ENCODE results near the gene EML1. TPM values are rescaled to one million over a fixed set of nuclear protein-coding genes. Genes with fewer than 3 reads are reported as not detected.

The EML1 gene
- total RNA-seq, 1 donor from 2014 or later = 34.5 TPM

DNA sequence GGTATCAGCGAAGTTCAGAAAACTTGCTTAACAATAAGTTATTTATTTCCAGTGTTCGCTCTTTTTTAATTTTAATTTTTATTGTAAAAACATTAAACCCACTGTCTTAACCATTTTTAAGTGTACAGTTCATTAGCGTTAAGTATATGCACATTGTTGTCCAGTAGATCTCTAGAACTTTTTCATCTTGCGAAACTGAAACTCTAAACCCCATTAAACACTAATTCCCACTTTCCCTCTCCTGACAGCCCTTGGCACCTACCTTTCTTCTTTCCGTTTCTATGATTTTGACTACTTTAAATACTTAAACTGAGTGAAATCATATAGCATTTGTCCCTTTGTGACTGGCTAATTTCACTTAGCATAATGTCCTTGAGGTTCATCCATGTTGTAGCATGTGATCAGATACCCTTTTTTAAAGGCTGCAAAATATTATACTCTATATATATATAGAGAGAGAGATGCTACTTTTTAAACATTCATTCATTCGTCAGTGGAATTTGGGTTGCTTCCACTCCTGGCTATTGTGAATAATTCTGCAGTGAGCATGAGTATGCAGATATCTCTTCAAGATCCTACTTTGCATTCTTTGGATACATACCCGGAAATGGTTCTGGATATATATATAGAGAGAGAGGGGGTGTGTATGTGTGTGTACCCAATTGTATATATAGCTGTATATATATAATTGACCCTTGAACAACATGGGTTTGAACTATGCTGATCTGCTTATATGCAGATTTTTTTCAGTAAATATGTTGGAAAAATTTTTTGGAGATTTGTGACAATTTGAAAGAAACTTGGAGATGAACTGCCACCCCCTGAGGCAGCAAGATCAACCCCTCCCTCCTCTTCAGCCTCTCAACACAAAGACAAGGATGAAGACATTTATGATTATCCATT lies 197.3 kb downstream of the EML1 start:
- H3K4me1 ChIP-seq = peaks cover 12% of the 10 kb centered on the region
- no peak overlapping the region for H3K27ac ChIP-seq
- no peak overlapping the region for H3K4me3 ChIP-seq
- no peak for DNase-seq
- no peaks in the 10 kb centered on the region for H3K27me3 ChIP-seq (ENCODE audit: low read depth)
- intact Hi-C loops (cut with DNase I) = no loop called here
- TF ChIP-seq, protein P1, sequence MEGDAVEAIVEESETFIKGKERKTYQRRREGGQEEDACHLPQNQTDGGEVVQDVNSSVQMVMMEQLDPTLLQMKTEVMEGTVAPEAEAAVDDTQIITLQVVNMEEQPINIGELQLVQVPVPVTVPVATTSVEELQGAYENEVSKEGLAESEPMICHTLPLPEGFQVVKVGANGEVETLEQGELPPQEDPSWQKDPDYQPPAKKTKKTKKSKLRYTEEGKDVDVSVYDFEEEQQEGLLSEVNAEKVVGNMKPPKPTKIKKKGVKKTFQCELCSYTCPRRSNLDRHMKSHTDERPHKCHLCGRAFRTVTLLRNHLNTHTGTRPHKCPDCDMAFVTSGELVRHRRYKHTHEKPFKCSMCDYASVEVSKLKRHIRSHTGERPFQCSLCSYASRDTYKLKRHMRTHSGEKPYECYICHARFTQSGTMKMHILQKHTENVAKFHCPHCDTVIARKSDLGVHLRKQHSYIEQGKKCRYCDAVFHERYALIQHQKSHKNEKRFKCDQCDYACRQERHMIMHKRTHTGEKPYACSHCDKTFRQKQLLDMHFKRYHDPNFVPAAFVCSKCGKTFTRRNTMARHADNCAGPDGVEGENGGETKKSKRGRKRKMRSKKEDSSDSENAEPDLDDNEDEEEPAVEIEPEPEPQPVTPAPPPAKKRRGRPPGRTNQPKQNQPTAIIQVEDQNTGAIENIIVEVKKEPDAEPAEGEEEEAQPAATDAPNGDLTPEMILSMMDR (IDR thresholded peaks at IDR 0.05) = no peak
- no peaks in the 10 kb centered on the region for H3K36me3 ChIP-seq
- H3K9me3 ChIP-seq = no peaks in the 10 kb centered on the region
- no peak for ATAC-seq

DNA sequence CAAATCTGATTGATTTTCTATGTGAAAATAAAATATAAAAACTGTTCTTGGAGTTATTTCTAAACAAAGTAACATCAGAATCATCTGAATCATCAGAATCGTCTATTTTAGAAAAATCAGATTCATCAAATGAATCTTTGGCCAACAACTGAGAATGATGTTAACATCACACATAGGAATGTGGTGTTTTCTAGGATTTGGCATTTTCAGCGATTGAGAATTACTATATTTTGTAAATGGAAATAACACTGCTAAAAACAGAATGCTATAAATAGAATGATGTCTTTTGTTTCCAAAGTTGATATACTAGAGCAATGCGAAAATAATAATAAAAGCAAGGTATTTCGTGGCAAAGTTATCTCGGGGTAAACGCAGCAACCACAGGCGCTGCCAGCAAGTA lies 198.1 kb downstream of the EML1 start:
- TF ChIP-seq, protein P1 (IDR thresholded peaks at IDR 0.05) = no peak
- H3K27me3 ChIP-seq (ENCODE audit: low read depth) = no peaks in the 10 kb centered on the region
- H3K4me3 ChIP-seq = no peak overlapping the region
- ATAC-seq (no peak), DNase-seq (no peak)
- H3K36me3 ChIP-seq = no peaks in the 10 kb centered on the region
- no peak overlapping the region for H3K27ac ChIP-seq
- peaks cover 16% of the 10 kb centered on the region for H3K4me1 ChIP-seq
- intact Hi-C loops (cut with DNase I) = no loop called here
- no peaks in the 10 kb centered on the region for H3K9me3 ChIP-seq

Other genes starting within 250 kb of the EML1 start
- 15.3 TPM for gene CCDC85C, start 189.2 kb upstream of the EML1 start, total RNA-seq
- gene HHIPL1, start 148.3 kb upstream of the EML1 start, total RNA-seq = 1.6 TPM
- 0.62 TPM for gene CYP46A1, start 109.1 kb upstream of the EML1 start, total RNA-seq